K562 (cell line): ENCODE data around the gene TSC22D1. TPM values are rescaled to one million over a fixed set of nuclear protein-coding genes. Genes with fewer than 3 reads are reported as not detected.
A peak's percentile ranks its signal among the peaks of the same experiment; 100 is the strongest.

Experiments
- DDX20 ChIP-seq: fragments of 450-650 bp; IDR thresholded peaks from 2 replicates; pipeline ENCODE4 v1.6.1; 2016; ENCODE audit warnings: missing genetic modification characterization, low read depth, mild to moderate bottlenecking, missing compliant biosample characterization, moderate library complexity
- FOSL1 ChIP-seq: fragments of 200-800 bp; sonication (Bioruptor generic); conservative IDR thresholded peaks from 2 replicates; pipeline ENCODE4 v1.6.1; 2016; ENCODE audit warnings: missing genetic modification characterization, missing compliant biosample characterization
- GABPA ChIP-seq: fragments of 200-800 bp; sonication (Bioruptor generic); conservative IDR thresholded peaks from 2 replicates; pipeline ENCODE4 v1.6.1; 2016; ENCODE audit warnings: low read depth, missing genetic modification characterization, missing compliant biosample characterization
- HMG20A ChIP-seq: fragments of 450-650 bp; formaldehyde crosslinking; conservative IDR thresholded peaks from 2 replicates; pipeline ENCODE4 v1.4.0; 2020; ENCODE audit warnings: mild to moderate bottlenecking, mixed read lengths
- KDM2B ChIP-seq: fragments of 250-450 bp; sonication (Bioruptor Pico); IDR thresholded peaks from 2 replicates; pipeline ENCODE4 v1.8.0; 2021; ENCODE audit warnings: mild to moderate bottlenecking, moderate library complexity
- NFIC ChIP-seq: fragments of 450-650 bp; IDR thresholded peaks from 2 replicates; pipeline ENCODE4 v1.6.1; 2017; ENCODE audit warnings: mild to moderate bottlenecking, inconsistent platforms
- POLR2AphosphoS5 ChIP-seq: IDR thresholded peaks from 2 replicates; pipeline ENCODE4 v1.6.1; 2011; ENCODE audit warnings: mild to moderate bottlenecking, low read depth, low read length, moderate library complexity; ENCODE audit not compliant: control insufficient read depth, insufficient read depth
- SNRNP70 ChIP-seq: fragments of 200-400 bp; formaldehyde crosslinking; optimal IDR thresholded peaks from 2 replicates; pipeline ENCODE3; 2017; ENCODE audit warnings: low read depth, low read length
- SP1 ChIP-seq: sonication (generic); formaldehyde crosslinking; IDR thresholded peaks from 2 replicates; pipeline ENCODE4 v1.8.1; 2022; ENCODE audit warnings: mild to moderate bottlenecking, missing genetic modification reagents
- TARDBP ChIP-seq: fragments of 450-650 bp; IDR thresholded peaks from 2 replicates; pipeline ENCODE4 v1.6.1; 2016
- ZEB2 ChIP-seq: fragments of 450-650 bp; IDR thresholded peaks from 2 replicates; pipeline ENCODE4 v1.6.1; 2016
- ZNF174 ChIP-seq: fragments of 250-450 bp; sonication (Bioruptor Pico); IDR thresholded peaks from 2 replicates; pipeline ENCODE4 v1.4.0; 2020; ENCODE audit warnings: mild to moderate bottlenecking
- ZNF175 ChIP-seq: fragments of 200-800 bp; sonication (Bioruptor generic); IDR thresholded peaks from 2 replicates; pipeline ENCODE4 v1.6.1; 2016; ENCODE audit warnings: low read depth, mild to moderate bottlenecking, missing genetic modification characterization, missing compliant biosample characterization
- ZNF407 ChIP-seq: fragments of 450-650 bp; IDR thresholded peaks from 2 replicates; pipeline ENCODE4 v1.6.1; 2016; ENCODE audit warnings: low read depth
- ZNF511 ChIP-seq: sonication (generic); formaldehyde crosslinking; IDR thresholded peaks from 2 replicates; pipeline ENCODE4 v1.8.0; 2022; ENCODE audit warnings: mild to moderate bottlenecking, missing genetic modification reagents
- ZNF583 ChIP-seq: fragments of 250-450 bp; sonication (Bioruptor Pico); IDR thresholded peaks from 2 replicates; pipeline ENCODE4 v1.4.0; 2020
- polyA plus RNA-seq, 8 experiments: library from polyadenylated mRNA; depleted of rRNA in 4 of 8; stranded (reverse) in 5 of 8; unstranded in 3 of 8; fragments of >200 nt; fragmentation: Nextera tagmentation in 2 of 8; fragmentation: Illumina TruSeq in 1 of 8; extraction: Ambion mirVana in 2 of 8; extraction: Trizol in 1 of 8; gene quantifications; 2 replicates each; pipeline versions ENCODE4 v1.2.1 to v1.2.3, GENCODE V29; 2011 to 2014; ENCODE audit warnings: inconsistent platforms in 1 of 8, missing spikeins in 1 of 8
- total RNA-seq, 7 experiments: library from RNA; depleted of rRNA in 6 of 7; stranded (reverse); fragments of >200 nt in 6 of 7; fragmentation: Illumina TruSeq in 2 of 7; extraction: Trizol in 2 of 7; gene quantifications; 2 replicates each; pipeline versions ENCODE4 v1.2.1 to v1.2.3, GENCODE V29; 2011 to 2021; ENCODE audit warnings: low replicate concordance in 1 of 7
- TF ChIP-seq, protein P1 (sequence below): IDR thresholded peaks from 3 replicates; pipeline ENCODE4 v1.6.1; 2011; ENCODE audit warnings: borderline replicate concordance, mild to moderate bottlenecking; ENCODE audit not compliant: insufficient read length, insufficient read depth

Gene TSC22D1
- total and polyA plus RNA-seq, 9 of the 15 experiments (the other 6 are each of a cell fraction or from before 2014, with no cell fraction given), result 2.6 to 19.8 (median 8.4) TPM

DNA sequence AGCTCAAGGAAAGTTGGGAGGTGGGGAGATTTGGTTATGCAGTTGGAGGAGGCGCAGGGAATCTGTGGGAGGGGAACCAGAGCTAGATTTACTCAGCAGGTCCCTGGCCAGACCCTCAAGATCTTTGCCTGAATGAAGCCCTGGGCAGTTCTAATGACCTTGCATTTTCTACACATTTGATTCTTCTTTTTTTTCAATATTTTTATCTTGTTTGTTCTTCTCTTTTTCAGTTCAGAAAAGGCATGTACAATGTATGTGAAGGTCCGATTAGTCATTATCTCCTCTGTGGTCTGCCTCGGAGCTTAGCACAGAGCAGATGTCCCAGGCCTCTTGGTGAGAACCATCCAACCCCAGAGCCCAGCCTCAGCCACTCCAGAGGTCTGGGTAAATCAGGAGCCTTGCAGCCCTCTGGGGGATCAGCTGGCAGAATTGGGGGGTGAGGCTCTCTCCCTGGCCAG is 178.3 kb downstream of the TSC22D1 start (continued):
- TF ChIP-seq ZNF175 (CRISPR knock-in tag) (no peak), ZEB2 (peak; percentile 84), HMG20A (no peak), ZNF407 (no peak), SP1 (CRISPR knock-in tag) (no peak), TARDBP (no peak; the same call in 1 of the 2 replicates), SNRNP70 (no peak), ZNF583 (no peak), ZNF511 (CRISPR knock-in tag) (no peak), DDX20 (tag) (no peak), POLR2AphosphoS5 (peak; percentile 93), FOSL1 (peak; percentile 64), ZNF174 (CRISPR knock-in tag) (no peak), KDM2B (CRISPR knock-in tag) (no peak), NFIC (peak; percentile 91), GABPA (tag) (no peak)
- TF ChIP-seq, protein P1, sequence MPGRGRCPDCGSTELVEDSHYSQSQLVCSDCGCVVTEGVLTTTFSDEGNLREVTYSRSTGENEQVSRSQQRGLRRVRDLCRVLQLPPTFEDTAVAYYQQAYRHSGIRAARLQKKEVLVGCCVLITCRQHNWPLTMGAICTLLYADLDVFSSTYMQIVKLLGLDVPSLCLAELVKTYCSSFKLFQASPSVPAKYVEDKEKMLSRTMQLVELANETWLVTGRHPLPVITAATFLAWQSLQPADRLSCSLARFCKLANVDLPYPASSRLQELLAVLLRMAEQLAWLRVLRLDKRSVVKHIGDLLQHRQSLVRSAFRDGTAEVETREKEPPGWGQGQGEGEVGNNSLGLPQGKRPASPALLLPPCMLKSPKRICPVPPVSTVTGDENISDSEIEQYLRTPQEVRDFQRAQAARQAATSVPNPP, result no peak
